WTC11 (cell line): ENCODE data around the gene KIRREL3.

Experiments
- ELF4 ChIP-seq: sonication (generic); formaldehyde crosslinking; IDR thresholded peaks from 2 replicates; pipeline ENCODE4 v1.8.1; 2022; ENCODE audit warnings: low read depth, mild to moderate bottlenecking, moderate library complexity, missing genetic modification reagents
- MAX ChIP-seq: sonication (generic); formaldehyde crosslinking; IDR thresholded peaks from 2 replicates; pipeline ENCODE4 v1.8.0; 2022; ENCODE audit warnings: mild to moderate bottlenecking, missing genetic modification reagents
- USF2 ChIP-seq: sonication (generic); formaldehyde crosslinking; IDR thresholded peaks from 2 replicates; pipeline ENCODE4 v1.8.1; 2023; ENCODE audit warnings: mild to moderate bottlenecking, missing genetic modification reagents, moderate library complexity
- ZNF121 ChIP-seq: sonication (generic); formaldehyde crosslinking; IDR thresholded peaks from 2 replicates; pipeline ENCODE4 v1.8.0; 2023; ENCODE audit warnings: missing genetic modification reagents

- TF ChIP-seq ELF4 (CRISPR knock-in tag), result no peak
- TF ChIP-seq MAX (CRISPR knock-in tag), result no peak
- no peak for TF ChIP-seq ZNF121
- no peak for TF ChIP-seq USF2 (CRISPR knock-in tag)
Measured at GRCh38 chr11:126716456-126717083, 284.0 kb downstream of the KIRREL3 start.
